Breast epithelium (tissue), 3 donors: ENCODE measurements around the gene KLHL12.

Experiments used
- POLR2A ChIP-seq: fragments of 450-650 bp; IDR thresholded peaks from one replicate; pipeline ENCODE4 v1.6.1; 2016; ENCODE audit warnings: antibody characterized with exemption, mild to moderate bottlenecking, moderate library complexity
- POLR2AphosphoS5 ChIP-seq, 3 donors: sonication (generic); formaldehyde crosslinking; IDR thresholded peaks; one replicate each; pipeline ENCODE4 v1.6.1; 2017; ENCODE audit warnings: antibody characterized with exemption in 3 of 3
- TF ChIP-seq, protein P1 (sequence below), 3 donors: fragments of 450-650 bp; IDR thresholded peaks; one replicate each; pipeline ENCODE4 v1.5.1; 2016 to 2017; ENCODE audit warnings: antibody characterized with exemption in 3 of 3, mild to moderate bottlenecking in 3 of 3, moderate library complexity in 3 of 3

DNA sequence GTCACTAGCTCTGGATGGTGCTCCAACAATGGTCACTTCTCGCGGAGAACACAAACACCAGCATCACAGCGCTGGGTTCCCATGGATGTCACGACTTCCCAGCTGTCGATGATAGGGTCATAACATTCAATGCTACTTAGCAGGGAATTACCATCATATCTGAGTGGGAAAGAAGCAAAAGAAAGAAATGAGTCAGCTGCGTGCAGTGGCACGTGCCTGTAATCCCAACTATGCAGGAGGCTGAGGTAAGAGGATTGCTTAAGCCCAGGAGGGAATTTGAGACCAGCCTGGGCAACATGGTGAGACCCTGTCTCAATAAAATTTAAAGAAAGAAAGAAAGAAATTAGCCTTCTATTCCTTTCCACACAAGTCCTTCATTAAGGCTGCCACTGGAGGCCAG lies 34.5 kb downstream of the KLHL12 start:
- TF ChIP-seq, protein P1, sequence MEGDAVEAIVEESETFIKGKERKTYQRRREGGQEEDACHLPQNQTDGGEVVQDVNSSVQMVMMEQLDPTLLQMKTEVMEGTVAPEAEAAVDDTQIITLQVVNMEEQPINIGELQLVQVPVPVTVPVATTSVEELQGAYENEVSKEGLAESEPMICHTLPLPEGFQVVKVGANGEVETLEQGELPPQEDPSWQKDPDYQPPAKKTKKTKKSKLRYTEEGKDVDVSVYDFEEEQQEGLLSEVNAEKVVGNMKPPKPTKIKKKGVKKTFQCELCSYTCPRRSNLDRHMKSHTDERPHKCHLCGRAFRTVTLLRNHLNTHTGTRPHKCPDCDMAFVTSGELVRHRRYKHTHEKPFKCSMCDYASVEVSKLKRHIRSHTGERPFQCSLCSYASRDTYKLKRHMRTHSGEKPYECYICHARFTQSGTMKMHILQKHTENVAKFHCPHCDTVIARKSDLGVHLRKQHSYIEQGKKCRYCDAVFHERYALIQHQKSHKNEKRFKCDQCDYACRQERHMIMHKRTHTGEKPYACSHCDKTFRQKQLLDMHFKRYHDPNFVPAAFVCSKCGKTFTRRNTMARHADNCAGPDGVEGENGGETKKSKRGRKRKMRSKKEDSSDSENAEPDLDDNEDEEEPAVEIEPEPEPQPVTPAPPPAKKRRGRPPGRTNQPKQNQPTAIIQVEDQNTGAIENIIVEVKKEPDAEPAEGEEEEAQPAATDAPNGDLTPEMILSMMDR (IDR thresholded peaks at IDR 0.05) = no peak
- TF ChIP-seq POLR2A (no peak), POLR2AphosphoS5 (IDR thresholded peaks at IDR 0.05) (no peak)
